Mammary microvascular endothelial cell (primary cell): ENCODE results near the gene SELENOS. TPM values are rescaled to one million over a fixed set of nuclear protein-coding genes. Genes with fewer than 3 reads are reported as not detected.

Source experiments
- total RNA-seq: library from RNA; depleted of rRNA; stranded (reverse); fragments of >200 nt; gene quantifications from 2 replicates; pipeline ENCODE4 v1.2.3, GENCODE V29; 2015

Gene SELENOS, protein sequence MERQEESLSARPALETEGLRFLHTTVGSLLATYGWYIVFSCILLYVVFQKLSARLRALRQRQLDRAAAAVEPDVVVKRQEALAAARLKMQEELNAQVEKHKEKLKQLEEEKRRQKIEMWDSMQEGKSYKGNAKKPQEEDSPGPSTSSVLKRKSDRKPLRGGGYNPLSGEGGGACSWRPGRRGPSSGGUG
- total RNA-seq, result 66.4 and 69.0 TPM in 2 replicates

DNA sequence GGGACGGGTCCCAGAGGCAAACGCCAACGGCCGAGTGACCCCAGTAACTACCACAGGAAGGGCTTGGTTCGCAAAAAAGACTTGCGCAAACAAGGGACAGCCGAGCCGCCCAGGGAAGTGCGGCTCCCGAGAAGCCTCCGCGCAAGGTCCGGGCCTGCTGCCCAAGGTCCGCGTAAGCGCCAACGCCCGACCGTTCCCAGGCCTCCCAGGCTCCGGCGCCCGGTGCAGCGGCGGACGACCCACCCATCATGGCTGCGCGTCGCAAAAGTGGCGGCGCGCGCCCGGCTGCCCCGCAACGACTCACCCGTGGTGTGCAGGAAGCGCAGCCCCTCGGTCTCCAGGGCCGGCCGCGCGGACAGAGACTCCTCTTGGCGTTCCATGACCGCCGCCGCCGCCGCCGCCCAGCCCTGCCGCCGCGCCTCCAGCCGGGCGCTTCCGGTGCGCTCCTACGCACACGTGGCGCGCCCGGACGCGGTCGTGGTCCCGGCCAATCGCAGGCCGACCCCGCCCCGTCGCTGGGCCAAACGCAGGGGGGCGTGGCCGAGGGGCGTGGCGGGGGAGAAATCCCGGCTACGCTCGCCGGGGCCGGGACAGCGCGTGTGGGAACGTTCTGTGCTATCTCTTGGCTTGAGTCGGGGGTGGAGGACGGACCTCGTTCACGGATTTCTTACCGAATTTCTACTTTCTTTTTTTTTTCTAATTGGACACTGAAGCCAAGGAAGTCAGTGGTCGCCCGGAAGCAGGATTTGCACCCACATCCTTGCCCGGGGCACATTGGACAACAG is at the start of gene SELENOS:
Gene SELENOS (minus strand): TSS at position 448 of the 785 bp plus-strand sequence. CDS start 68 bp downstream, at position 380.

GRCh38 chr15:101294731-101295606 is 17.7 kb upstream of the SELENOS start, which contains the start of gene SNRPA1:
Gene SNRPA1, minus strand, starts transcription at chr15:101295248. Its CDS starts 70 bp downstream, at chr15:101295178.

GRCh38 chr15:101251830-101252820 is 25.2 kb downstream of the SELENOS start, which contains the start of gene CHSY1:
Gene CHSY1, minus strand, starts transcription at chr15:101252048. Its CDS starts 592 bp downstream, at chr15:101251456.

Other genes with a start within 250 kb of the SELENOS start
- gene CHSY1, start 25.4 kb downstream of the SELENOS start, total RNA-seq, result 26.8 and 29.9 TPM in 2 replicates
- 65.8 and 70.2 TPM in 2 replicates for gene SNRPA1, start 17.8 kb upstream of the SELENOS start, total RNA-seq
- gene PCSK6, start 212.2 kb upstream of the SELENOS start, total RNA-seq, result 4.3 and 6.0 TPM in 2 replicates